Thymus (tissue), 11 donors: ENCODE data around the gene HIVEP3. TPM values are rescaled to one million over a fixed set of nuclear protein-coding genes. Genes with fewer than 3 reads are reported as not detected.

ENCODE experiments used
- DNase-seq, 9 donors: peaks; one replicate each; pipeline ENCODE4 v3.0.0-alpha.2; 2013; ENCODE audit warnings: low spot score in 9 of 9, low read depth in 6 of 9, missing footprints in 1 of 9
- H3K27ac ChIP-seq, 2 donors: one replicate each; pipeline ENCODE4 v1.5.1; 2013; ENCODE audit warnings: control low read depth in 1 of 2, low read depth in 1 of 2, low read length in 1 of 2, mild to moderate bottlenecking in 1 of 2, moderate library complexity in 1 of 2
- H3K27me3 ChIP-seq, 2 donors: one replicate each; pipeline ENCODE4 v1.5.1; 2013; ENCODE audit warnings: low read length in 1 of 2; ENCODE audit not compliant: control insufficient read depth in 2 of 2, insufficient read depth in 1 of 2
- H3K36me3 ChIP-seq, 2 donors: one replicate each; pipeline ENCODE4 v1.5.1; 2013; ENCODE audit warnings: low read length in 1 of 2, mild to moderate bottlenecking in 1 of 2, moderate library complexity in 1 of 2; ENCODE audit not compliant: control insufficient read depth in 2 of 2, insufficient read depth in 2 of 2
- H3K4me1 ChIP-seq, 2 donors: one replicate each; pipeline ENCODE4 v1.5.1; 2013; ENCODE audit warnings: low read length in 2 of 2; ENCODE audit not compliant: control insufficient read depth in 2 of 2, insufficient read depth in 2 of 2
- H3K4me3 ChIP-seq, 2 donors: one replicate each; pipeline ENCODE4 v1.5.1; 2013; ENCODE audit warnings: low read length in 2 of 2, control low read depth in 1 of 2, mild to moderate bottlenecking in 1 of 2
- H3K9me3 ChIP-seq, 2 donors: one replicate each; pipeline ENCODE4 v1.5.1; 2013; ENCODE audit warnings: low read length in 1 of 2, mild to moderate bottlenecking in 1 of 2; ENCODE audit not compliant: control insufficient read depth in 2 of 2, insufficient read depth in 1 of 2
- WGBS: extraction: QIAGEN DNeasy Blood & Tissue Kit; methylation state at CpG from one replicate; pipeline ENCODE4 v1.1.7; 2013; 5-methylcytosine and 5-hydroxymethylcytosine counted together
- polyA plus RNA-seq: library from polyadenylated mRNA; stranded (reverse); fragments of 200-250 nt; gene quantifications from one replicate; pipeline ENCODE4 v1.2.3, GENCODE V29; 2013
- total RNA-seq: library from RNA; stranded (reverse); fragments of 120-200 nt; gene quantifications from one replicate; pipeline ENCODE4 v1.2.4, GENCODE V29; 2013
- donor health status: healthy.

Gene HIVEP3
- total and polyA plus RNA-seq, 2 donors: 6.7 to 12.1 TPM

- H3K27ac ChIP-seq: no peak overlapping the region
- no peak overlapping the region for H3K4me3 ChIP-seq
- no peaks in the 10 kb centered on the region for H3K9me3 ChIP-seq
- DNase-seq: no peak
- peaks cover 0 to 39% of the 10 kb centered on the region in 2 donors for H3K4me1 ChIP-seq
- no peaks in the 10 kb centered on the region for H3K27me3 ChIP-seq
- WGBS: 97% methylated on average over 9 of the region's 9 CpGs
- H3K36me3 ChIP-seq: peaks cover 41 to 77% of the 10 kb centered on the region in 2 donors
Measured at GRCh38 chr1:41582351-41582750, 336.4 kb downstream of the HIVEP3 start.

GRCh38 chr1:41582004-41582325 lies 336.8 kb downstream of the HIVEP3 start:
- no peak for DNase-seq
- H3K27ac ChIP-seq: no peak overlapping the region
- 96% methylated on average over 10 of the region's 10 CpGs for WGBS

DNA sequence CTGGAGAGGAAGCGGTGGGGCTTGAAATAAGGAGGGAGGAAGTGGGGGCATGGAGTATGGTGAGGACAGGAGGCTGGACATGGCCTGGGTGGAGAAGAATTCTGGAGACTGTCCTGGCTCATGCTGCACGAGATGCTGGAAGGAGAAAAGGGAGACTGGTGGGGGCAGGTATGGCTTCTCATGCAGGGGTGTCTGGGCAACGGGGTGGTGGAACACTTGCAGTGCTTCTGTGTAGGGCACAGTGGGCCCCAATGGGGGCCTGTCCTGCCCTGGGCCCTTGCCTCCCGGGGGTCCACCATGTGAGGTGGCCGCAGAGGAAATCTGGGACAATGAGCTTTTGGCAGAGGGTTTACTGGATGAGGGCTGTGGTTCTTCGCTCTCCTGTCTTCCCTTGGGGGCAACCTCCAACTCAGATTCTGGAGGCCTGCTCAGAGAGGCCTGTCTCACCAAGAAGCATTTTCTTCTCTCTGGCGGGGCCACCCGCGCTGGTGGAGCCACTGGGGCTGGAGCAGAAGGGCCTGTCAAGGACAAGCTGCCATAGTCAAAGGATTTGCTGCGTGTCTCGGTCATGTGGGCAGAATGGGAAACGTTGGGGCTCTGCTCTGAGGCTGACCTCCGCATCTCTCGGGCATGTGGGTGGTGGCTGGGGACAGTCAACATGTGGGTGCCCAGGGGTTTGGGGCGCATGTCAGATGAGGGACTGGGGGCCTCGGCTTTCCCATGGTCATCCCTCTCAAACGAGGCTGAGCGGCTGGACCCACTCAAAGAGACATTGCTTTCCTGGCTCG lies 337.3 kb downstream of the HIVEP3 start:
- DNase-seq: no peak
- 97% methylated on average over 19 of the region's 19 CpGs for WGBS
- H3K27ac ChIP-seq: peak overlapping the region in 1 of 2 donors; percentile 26

More at GRCh38 chr1:41582004-41582325, 336.8 kb downstream of the HIVEP3 start:
- no peaks in the 10 kb centered on the region for H3K9me3 ChIP-seq
- no peak overlapping the region for H3K4me3 ChIP-seq
- H3K36me3 ChIP-seq: peaks cover 41 to 76% of the 10 kb centered on the region in 2 donors
- peaks cover 0 to 39% of the 10 kb centered on the region in 2 donors for H3K4me1 ChIP-seq
- H3K27me3 ChIP-seq: no peaks in the 10 kb centered on the region

DNA sequence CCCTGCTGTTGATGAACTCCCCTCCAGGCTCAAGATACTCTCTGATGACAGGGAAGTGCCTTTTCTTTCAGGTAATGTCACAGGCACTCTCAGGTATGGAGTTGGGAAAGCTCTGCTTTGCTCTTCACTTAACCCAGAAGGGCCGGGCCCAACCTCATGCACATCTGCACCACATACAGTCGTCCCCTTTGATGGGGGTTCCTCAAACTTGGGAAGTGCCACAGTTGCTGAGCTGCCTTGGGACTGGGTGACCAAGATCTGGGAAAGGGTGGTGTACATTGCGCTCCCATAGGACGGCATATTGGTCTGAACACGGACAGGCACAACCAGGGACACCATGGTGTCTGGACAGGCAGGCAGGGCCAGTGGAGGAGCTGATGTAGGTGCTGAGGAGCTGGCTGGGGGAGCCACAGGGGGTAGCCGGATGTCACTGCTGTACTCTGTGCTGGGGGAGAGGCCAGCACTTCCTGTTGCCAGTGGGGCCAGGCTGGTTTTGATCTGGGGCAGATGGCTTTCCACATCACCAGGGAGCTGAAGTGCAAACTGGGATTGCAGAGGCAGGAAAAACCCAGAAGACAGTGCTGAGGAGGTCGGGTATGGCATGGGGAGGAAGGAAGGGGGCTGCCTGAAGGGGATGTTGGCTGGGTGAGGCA lies 338.1 kb downstream of the HIVEP3 start:
- peaks cover 0 to 45% of the 10 kb centered on the region in 2 donors for H3K4me1 ChIP-seq
- no peak overlapping the region for H3K27ac ChIP-seq
- WGBS: 82% methylated on average over 7 of the region's 7 CpGs
- H3K9me3 ChIP-seq: no peaks in the 10 kb centered on the region
- H3K27me3 ChIP-seq: no peaks in the 10 kb centered on the region
- peaks cover 41 to 72% of the 10 kb centered on the region in 2 donors for H3K36me3 ChIP-seq
- H3K4me3 ChIP-seq: no peak overlapping the region
- DNase-seq: peak in 2 of 9 donors; percentile 21 to 41

More for the DNA sequence above, 337.3 kb downstream of the HIVEP3 start:
- H3K27me3 ChIP-seq: no peaks in the 10 kb centered on the region
- no peaks in the 10 kb centered on the region for H3K9me3 ChIP-seq
- peaks cover 0 to 41% of the 10 kb centered on the region in 2 donors for H3K4me1 ChIP-seq
- peaks cover 41 to 77% of the 10 kb centered on the region in 2 donors for H3K36me3 ChIP-seq
- H3K4me3 ChIP-seq: no peak overlapping the region

DNA sequence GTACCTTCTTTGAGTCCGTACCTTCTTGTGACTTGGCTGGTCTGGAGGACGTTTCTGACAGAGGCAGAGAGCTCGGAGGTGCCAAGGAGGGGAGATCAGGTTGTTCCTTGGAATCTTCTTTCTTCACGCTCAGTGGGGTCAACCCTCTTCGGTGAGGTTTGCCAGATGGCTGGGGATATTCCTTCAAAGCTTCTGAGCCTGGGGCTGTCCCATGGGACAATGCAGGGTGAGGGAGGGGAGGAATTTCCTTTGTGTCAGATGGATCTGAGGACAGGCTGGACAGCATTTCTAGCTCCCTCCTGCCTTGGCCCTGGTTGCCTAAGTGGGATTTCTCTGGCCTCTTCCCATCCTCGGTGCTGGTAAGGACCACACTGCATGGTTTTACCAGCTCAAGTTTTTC lies 338.7 kb downstream of the HIVEP3 start:
- 97% methylated on average over 6 of the region's 6 CpGs for WGBS
- H3K27ac ChIP-seq: no peak overlapping the region
- no peaks in the 10 kb centered on the region for H3K9me3 ChIP-seq
- H3K36me3 ChIP-seq: peaks cover 47 to 74% of the 10 kb centered on the region in 2 donors
- peaks cover 0 to 51% of the 10 kb centered on the region in 2 donors for H3K4me1 ChIP-seq
- no peak for DNase-seq
- H3K27me3 ChIP-seq: no peaks in the 10 kb centered on the region
- H3K4me3 ChIP-seq: no peak overlapping the region

- Histone ChIP-seq H3K27ac (no peak overlapping the region), H3K27me3 (no peaks in the 10 kb centered on the region), H3K4me1 (peaks cover 6 to 55% of the 10 kb centered on the region in 2 donors), H3K9me3 (no peaks in the 10 kb centered on the region), H3K4me3 (no peak overlapping the region), H3K36me3 (peaks cover 36 to 71% of the 10 kb centered on the region in 2 donors)
- no peak for DNase-seq
- WGBS: 98% methylated on average over 4 of the region's 4 CpGs
Measured at GRCh38 chr1:41578712-41579335, 339.9 kb downstream of the HIVEP3 start.

DNA sequence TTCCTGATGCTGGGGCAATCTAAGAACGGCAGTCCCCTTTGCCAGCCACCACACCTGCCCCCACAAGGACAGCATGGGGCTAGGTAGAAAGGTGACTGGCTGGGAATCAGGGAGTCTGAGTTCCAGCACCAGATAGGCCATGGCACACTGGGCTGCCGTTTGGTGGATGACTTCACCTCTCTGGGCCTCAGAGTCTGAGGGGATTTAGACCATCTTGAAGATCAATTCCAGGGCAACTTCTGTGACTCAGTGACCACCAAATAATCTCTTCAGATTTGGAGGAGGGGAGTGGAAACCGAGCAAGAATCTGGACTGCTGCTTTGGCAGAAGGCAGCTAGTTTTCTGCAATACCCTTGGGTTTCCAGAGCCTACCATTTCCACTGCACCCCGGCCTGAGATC lies 342.1 kb downstream of the HIVEP3 start:
- Histone ChIP-seq H3K9me3 (no peaks in the 10 kb centered on the region), H3K27me3 (no peaks in the 10 kb centered on the region), H3K4me3 (no peak overlapping the region), H3K36me3 (peaks cover 23 to 78% of the 10 kb centered on the region in 2 donors), H3K27ac (no peak overlapping the region), H3K4me1 (peaks cover 6 to 44% of the 10 kb centered on the region in 2 donors)
- no peak for DNase-seq
- WGBS: 71% methylated on average over 4 of the region's 4 CpGs

DNA sequence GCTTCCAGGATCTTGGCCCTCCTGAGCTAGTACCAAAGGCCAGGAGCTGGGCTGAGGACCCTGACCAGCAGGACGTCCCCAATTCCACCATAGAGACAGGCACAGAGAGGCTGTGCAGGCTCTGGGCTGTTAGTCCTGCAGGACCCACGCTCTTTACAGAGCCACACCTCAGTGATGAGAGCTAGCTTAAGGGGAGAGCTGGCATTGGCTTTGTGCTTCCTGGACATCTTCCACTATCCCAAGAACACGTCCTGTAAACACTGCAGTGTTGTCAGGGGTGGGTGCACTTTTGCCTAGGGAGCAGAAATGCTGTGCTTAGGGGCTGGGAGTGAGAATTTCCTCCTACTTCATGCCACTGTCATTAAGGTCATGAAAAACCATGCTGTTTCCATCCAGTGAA lies 342.5 kb downstream of the HIVEP3 start:
- Histone ChIP-seq H3K4me1 (peaks cover 6 to 40% of the 10 kb centered on the region in 2 donors), H3K36me3 (peaks cover 27 to 78% of the 10 kb centered on the region in 2 donors), H3K27ac (no peak overlapping the region), H3K4me3 (no peak overlapping the region), H3K27me3 (no peaks in the 10 kb centered on the region), H3K9me3 (no peaks in the 10 kb centered on the region)
- 97% methylated on average over 3 of the region's 3 CpGs for WGBS
- no peak for DNase-seq

DNA sequence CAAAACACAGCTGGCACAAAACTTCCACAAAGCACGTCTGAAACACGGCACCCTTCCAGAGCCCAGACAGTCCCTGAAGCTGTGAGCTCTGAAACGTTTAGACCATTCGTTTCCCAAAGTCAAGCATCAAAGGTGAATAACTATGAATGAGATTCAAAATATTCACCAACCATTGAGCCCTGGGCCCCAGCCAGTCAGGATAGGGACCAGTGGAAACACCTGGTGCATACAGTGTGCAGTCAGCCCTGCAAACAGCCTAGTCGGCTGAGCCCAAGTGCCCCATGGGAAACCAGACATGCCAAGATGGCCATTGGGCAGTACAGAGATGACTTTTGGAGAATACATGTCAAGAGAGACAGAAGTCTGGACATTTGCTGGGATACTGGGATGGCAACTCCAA lies 343.9 kb downstream of the HIVEP3 start:
- DNase-seq: no peak
- Histone ChIP-seq H3K4me3 (no peak overlapping the region), H3K36me3 (peaks cover 24 to 77% of the 10 kb centered on the region in 2 donors), H3K27me3 (no peaks in the 10 kb centered on the region), H3K4me1 (peaks cover 6 to 27% of the 10 kb centered on the region in 2 donors), H3K27ac (no peak overlapping the region), H3K9me3 (no peaks in the 10 kb centered on the region)
- WGBS: 74% methylated on average over 5 of the region's 5 CpGs
